Measurements from ENCODE around the gene MALL.
"Not testable (repeated sequence)": the region's sequence is repeated elsewhere in the genome, so short reads cannot be mapped to it uniquely, and the experiment has no call there.

Gene MALL

GRCh38 chr2:110099471-110100225, 16.0 kb downstream of the MALL start:
- FAIRE-seq (no peak), DNase-seq (ENCODE audit: insufficient read length, low spot score) (no peak)
- TF ChIP-seq POLR2AphosphoS5 (IDR thresholded peaks at IDR 0.05; ENCODE audit: low read depth, low read length) (no peak), POU2F2 (IDR thresholded peaks at IDR 0.05; ENCODE audit: low read depth, low read length) (no peak)

- FAIRE-seq = no peak
- TF ChIP-seq TAF1 (IDR thresholded peaks at IDR 0.05; ENCODE audit: low read depth, low read length) = no peak
- no peak for TF ChIP-seq POLR2AphosphoS5 (IDR thresholded peaks at IDR 0.05; ENCODE audit: low read depth, low read length)
These were observed 16.6 kb downstream of the MALL start for GRCh38 chr2:110099038-110099425.

DNA sequence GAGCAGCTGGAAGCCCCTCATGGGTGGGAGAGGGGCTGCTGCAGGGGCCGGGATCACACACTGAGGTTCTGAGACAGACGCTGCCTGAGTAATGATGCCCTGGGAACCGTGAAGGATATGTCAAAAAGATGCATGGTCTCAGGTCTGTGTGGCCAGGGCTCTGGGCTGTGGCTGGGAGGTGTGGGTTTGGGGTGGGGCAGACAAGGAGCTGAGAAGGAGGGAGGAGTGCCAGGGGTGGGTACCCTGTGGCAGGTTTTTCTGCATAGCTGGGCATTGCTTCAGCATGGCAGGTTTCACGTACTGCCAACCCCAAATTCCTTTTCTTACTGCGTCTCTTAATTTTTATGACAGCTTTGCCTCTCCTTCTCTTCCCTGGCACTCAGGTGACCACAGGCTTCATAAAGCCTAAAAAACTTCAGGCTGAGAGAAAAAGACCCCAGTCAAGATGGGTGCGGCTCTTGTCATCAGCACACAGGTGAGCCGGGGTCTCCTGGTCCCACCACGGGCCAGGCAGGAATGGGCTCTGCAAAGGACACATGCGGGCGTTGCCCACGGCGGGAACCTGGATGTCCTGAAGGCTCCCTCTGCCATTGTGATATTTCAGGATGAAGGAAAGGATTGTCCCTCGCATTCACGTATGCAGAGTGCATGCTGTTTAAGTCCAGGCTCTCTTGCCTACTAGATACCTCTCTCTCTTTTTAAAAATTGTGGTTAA, 18.0 kb downstream of the MALL start:
- TF ChIP-seq PAX5 (IDR thresholded peaks at IDR 0.05; ENCODE audit: insufficient read depth, low read length, severe bottlenecking) = no peak
- no peak for TF ChIP-seq TAF1 (IDR thresholded peaks at IDR 0.05; ENCODE audit: low read depth, low read length)
- TF ChIP-seq POU2F2 (IDR thresholded peaks at IDR 0.05; ENCODE audit: low read depth, low read length) = no peak
- TF ChIP-seq POLR2AphosphoS5 (IDR thresholded peaks at IDR 0.05; ENCODE audit: low read depth, low read length) = no peak
- TF ChIP-seq POLR2A (IDR thresholded peaks at IDR 0.05; ENCODE audit: low read depth, low read length) = no peak
- no peak for TF ChIP-seq SPI1 (IDR thresholded peaks at IDR 0.05; ENCODE audit: low read depth, low read length)
- DNase-seq (ENCODE audit: insufficient read length, low spot score) (no peak), FAIRE-seq (no peak)

More at GRCh38 chr2:110099038-110099425, 16.6 kb downstream of the MALL start:
- no peak for DNase-seq (ENCODE audit: insufficient read length, low spot score)

GRCh38 chr2:110095994-110096633, 19.5 kb downstream of the MALL start:
- no peak for FAIRE-seq
- no peak for TF ChIP-seq PAX5 (IDR thresholded peaks at IDR 0.05; ENCODE audit: insufficient read depth, low read length, severe bottlenecking)
- TF ChIP-seq POU2F2 (IDR thresholded peaks at IDR 0.05; ENCODE audit: low read depth, low read length) = no peak
- no peak for TF ChIP-seq POLR2A (IDR thresholded peaks at IDR 0.05; ENCODE audit: low read depth, low read length)
- no peak for TF ChIP-seq SPI1 (IDR thresholded peaks at IDR 0.05; ENCODE audit: low read depth, low read length)
- no peak for TF ChIP-seq POLR2AphosphoS5 (IDR thresholded peaks at IDR 0.05; ENCODE audit: low read depth, low read length)
- TF ChIP-seq TAF1 (IDR thresholded peaks at IDR 0.05; ENCODE audit: low read depth, low read length) = no peak
- DNase-seq (ENCODE audit: insufficient read length, low spot score) = no peak

- DNase-seq (ENCODE audit: insufficient read length, low spot score); FAIRE-seq: not testable (repeated sequence)
These were observed 20.6 kb downstream of the MALL start for GRCh38 chr2:110094884-110095534.

DNA sequence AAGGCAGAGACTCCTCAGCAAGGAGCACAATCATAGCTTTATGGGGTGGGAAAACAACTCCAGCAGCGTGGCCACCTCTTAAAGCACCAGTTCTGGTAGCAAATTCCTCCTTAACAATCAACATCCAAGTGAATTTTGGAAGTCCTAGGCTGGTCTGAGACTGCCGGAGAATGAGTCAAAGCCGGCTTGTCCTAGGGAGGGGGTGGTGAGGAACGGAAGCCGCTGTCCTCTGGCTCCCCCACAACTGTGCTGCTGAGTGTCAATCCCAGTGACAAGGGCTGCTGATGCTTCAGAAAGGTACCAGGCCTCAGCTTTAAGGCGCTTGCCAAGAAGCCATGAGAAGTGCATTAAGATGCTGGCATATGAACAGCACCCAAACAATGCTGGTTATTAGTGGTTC, 21.7 kb downstream of the MALL start:
- not testable (repeated sequence) for FAIRE-seq; DNase-seq (ENCODE audit: insufficient read length, low spot score)

DNA sequence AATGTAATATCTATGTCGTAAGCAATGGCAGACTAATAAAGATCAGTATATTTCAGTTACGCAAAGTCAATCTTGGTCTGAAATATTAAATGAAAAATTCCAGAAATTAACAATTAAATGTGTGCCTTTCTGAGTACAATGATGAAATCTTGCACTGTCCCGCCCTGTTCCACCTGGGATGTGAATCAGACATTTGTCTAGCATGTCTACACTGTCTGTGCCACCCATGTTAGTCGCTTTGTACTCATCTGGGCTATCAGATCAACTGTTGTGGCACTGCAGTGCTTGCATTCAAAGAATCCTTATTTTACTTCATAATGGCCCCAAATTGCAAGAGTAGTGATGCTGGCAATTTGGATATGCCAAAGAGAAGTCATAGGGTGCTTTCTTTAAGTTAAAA, 25.5 kb downstream of the MALL start:
- not testable (repeated sequence) for DNase-seq (ENCODE audit: insufficient read length, low spot score); FAIRE-seq

GRCh38 chr2:110083757-110084156, 31.9 kb downstream of the MALL start:
- not testable (repeated sequence) for DNase-seq (ENCODE audit: insufficient read length, low spot score); FAIRE-seq

DNA sequence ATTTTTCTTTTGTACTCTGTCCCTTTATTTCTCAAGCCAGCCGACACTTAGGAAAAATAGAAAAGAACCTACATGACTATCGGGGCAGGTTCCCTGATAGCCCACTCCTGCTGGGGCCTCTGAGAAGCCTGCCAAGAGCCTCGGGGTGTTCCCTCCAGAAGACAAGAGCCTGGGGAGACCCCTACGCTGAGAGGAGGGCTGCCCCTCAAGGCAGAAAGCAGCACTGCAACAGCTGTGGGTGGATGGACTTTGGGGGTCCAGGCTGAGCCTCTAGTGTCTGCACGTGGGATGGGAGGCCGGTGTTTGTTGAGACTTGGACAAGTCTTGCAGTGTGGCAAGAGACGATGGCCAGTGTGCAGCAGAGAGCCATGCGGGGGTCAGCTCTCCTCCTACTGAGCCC, 32.5 kb downstream of the MALL start:
- DNase-seq (ENCODE audit: insufficient read length, low spot score); FAIRE-seq: not testable (repeated sequence)

GRCh38 chr2:110078104-110078503, 37.5 kb downstream of the MALL start:
- FAIRE-seq; DNase-seq (ENCODE audit: insufficient read length, low spot score): not testable (repeated sequence)

GRCh38 chr2:110075896-110076295, 39.7 kb downstream of the MALL start:
- not testable (repeated sequence) for DNase-seq (ENCODE audit: insufficient read length, low spot score); FAIRE-seq

- not testable (repeated sequence) for DNase-seq (ENCODE audit: insufficient read length, low spot score); FAIRE-seq
These were observed 45.8 kb downstream of the MALL start for GRCh38 chr2:110069869-110070268.

- DNase-seq (ENCODE audit: insufficient read length, low spot score); FAIRE-seq: not testable (repeated sequence)
These were observed 47.5 kb downstream of the MALL start for GRCh38 chr2:110068153-110068552.

DNA sequence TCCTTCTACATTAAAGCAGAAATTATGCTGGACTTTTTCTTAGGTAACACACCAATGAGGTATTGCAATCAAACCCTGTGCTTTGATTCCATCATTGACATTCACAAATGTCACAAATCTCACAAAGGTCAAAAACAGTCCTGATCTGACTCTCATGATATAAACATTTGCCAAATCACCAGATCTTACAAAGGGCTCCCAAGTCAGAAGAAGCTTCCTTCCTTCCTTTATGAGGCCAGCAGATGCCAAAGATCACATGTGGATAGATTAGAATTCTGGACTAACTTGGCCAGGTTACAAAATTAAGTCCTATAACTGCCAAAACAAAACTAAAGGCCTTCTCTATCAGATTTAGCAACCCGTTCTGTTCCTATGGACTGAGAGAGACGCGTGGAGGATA, 53.3 kb downstream of the MALL start:
- FAIRE-seq; DNase-seq (ENCODE audit: insufficient read length, low spot score): not testable (repeated sequence)

DNA sequence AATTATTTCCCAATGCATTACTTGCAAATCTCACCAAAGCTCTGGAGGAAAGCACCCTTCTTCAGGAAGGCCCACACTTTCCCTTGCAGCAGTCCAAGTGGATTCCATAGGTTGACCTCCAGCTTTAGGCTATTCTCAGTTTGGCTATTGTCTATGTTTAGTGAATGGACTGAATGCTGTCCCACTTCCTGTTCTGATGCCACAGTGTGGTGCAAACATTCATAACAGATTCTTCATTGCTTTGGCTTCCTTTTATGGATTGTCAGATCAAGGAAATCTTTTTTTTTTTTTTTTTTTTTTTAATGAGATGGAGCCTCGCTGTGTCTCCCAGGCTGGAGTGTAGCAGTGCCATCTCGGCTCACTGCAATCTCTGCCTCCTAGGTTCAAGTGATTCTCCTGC, 55.1 kb downstream of the MALL start:
- not testable (repeated sequence) for DNase-seq (ENCODE audit: insufficient read length, low spot score); FAIRE-seq

- not testable (repeated sequence) for DNase-seq (ENCODE audit: insufficient read length, low spot score); FAIRE-seq
These were observed 55.8 kb downstream of the MALL start for GRCh38 chr2:110059694-110060358.
